Left ventricle myocardium inferior (tissue), 1 donor: Measurements from ENCODE around the gene PIGS. TPM values are rescaled to one million over a fixed set of nuclear protein-coding genes. Genes with fewer than 3 reads are reported as not detected.

Experiments
- DNase-seq: peaks from one replicate; pipeline ENCODE4 v3.0.0-alpha.2; 2020
- H3K27ac ChIP-seq: fragments of 200-600 bp; replicated peaks from 2 replicates; pipeline ENCODE4 v1.8.0; 2021
- H3K27me3 ChIP-seq: fragments of 200-600 bp; 2 replicates; pipeline ENCODE4 v1.8.0; 2021; ENCODE audit warnings: low read depth
- H3K36me3 ChIP-seq: fragments of 200-600 bp; 2 replicates; pipeline ENCODE4 v1.8.0; 2021
- H3K4me1 ChIP-seq: fragments of 200-600 bp; 2 replicates; pipeline ENCODE4 v1.8.0; 2021
- H3K4me3 ChIP-seq: fragments of 200-600 bp; 2 replicates; pipeline ENCODE4 v1.8.0; 2021; ENCODE audit warnings: mild to moderate bottlenecking, moderate library complexity
- H3K9me3 ChIP-seq: fragments of 200-600 bp; replicated peaks from 2 replicates; pipeline ENCODE4 v1.8.0; 2021
- CTCF ChIP-seq: fragments of 200-600 bp; IDR thresholded peaks from 2 replicates; pipeline ENCODE4 v1.8.0; 2021; ENCODE audit warnings: antibody characterized with exemption, mild to moderate bottlenecking, borderline replicate concordance
- intact Hi-C: fragments of 100-400 bp; cut with micrococcal nuclease; formaldehyde crosslinking; loops from one replicate; pipeline ENCODE4 v1.11.0; 2022
- total RNA-seq: library from RNA; stranded (reverse); fragmentation: NEBNext Ultra II Directional; extraction: Animal tissue kit (Norgen Biotek cat#: 25700); gene quantifications from one replicate; pipeline ENCODE4 v1.2.1, GENCODE V29; 2021
- donor health status: DM: no; HTN: yes; CAD: no; lungs with severe emphysema.

PIGS gene
- total RNA-seq, 1 donor from 2014 or later, result 38.2 TPM

DNA sequence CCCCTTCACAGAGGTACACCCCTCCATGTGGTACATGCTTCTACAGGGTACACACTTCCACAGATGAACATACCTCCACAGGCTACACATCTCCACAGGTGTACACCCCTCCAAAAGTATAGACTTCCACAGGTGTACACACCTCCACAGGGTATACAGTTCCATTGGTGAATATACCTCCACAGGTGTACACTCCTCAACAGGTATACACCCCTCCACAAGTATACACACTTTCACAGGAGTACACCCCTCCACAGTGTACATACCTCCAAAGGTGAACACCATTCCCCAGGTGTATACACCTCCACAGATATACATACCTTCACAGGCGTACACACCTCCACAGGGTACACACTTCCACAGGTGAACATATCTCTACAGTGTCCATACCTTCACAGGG, 55.8 kb downstream of the PIGS start:
- no peak for TF ChIP-seq CTCF
- DNase-seq, result no peak
- no peaks in the 10 kb centered on the region for H3K4me1 ChIP-seq
- H3K27ac ChIP-seq, result no peak overlapping the region
- no peaks in the 10 kb centered on the region for H3K36me3 ChIP-seq
- intact Hi-C loops, result no loop called here
- peaks cover 45% of the 10 kb centered on the region for H3K27me3 ChIP-seq
- no peak overlapping the region for H3K4me3 ChIP-seq
- H3K9me3 ChIP-seq, result no peaks in the 10 kb centered on the region

- TF ChIP-seq CTCF, result no peak
- no peaks in the 10 kb centered on the region for H3K9me3 ChIP-seq
- intact Hi-C loops, result no loop called here
- no peaks in the 10 kb centered on the region for H3K36me3 ChIP-seq
- no peak overlapping the region for H3K27ac ChIP-seq
- no peak overlapping the region for H3K4me3 ChIP-seq
- H3K4me1 ChIP-seq, result no peaks in the 10 kb centered on the region
- no peak for DNase-seq
- peaks cover 53% of the 10 kb centered on the region for H3K27me3 ChIP-seq
These were observed 56.7 kb downstream of the PIGS start for GRCh38 chr17:28514561-28515002.

- DNase-seq, result no peak
- no peaks in the 10 kb centered on the region for H3K4me1 ChIP-seq
- TF ChIP-seq CTCF, result no peak
- H3K27me3 ChIP-seq, result peaks cover 63% of the 10 kb centered on the region
- no peaks in the 10 kb centered on the region for H3K36me3 ChIP-seq
- no peaks in the 10 kb centered on the region for H3K9me3 ChIP-seq
- no peak overlapping the region for H3K4me3 ChIP-seq
- H3K27ac ChIP-seq, result no peak overlapping the region
- intact Hi-C loops, result no loop called here
These were observed 57.8 kb downstream of the PIGS start for GRCh38 chr17:28513476-28513875.

DNA sequence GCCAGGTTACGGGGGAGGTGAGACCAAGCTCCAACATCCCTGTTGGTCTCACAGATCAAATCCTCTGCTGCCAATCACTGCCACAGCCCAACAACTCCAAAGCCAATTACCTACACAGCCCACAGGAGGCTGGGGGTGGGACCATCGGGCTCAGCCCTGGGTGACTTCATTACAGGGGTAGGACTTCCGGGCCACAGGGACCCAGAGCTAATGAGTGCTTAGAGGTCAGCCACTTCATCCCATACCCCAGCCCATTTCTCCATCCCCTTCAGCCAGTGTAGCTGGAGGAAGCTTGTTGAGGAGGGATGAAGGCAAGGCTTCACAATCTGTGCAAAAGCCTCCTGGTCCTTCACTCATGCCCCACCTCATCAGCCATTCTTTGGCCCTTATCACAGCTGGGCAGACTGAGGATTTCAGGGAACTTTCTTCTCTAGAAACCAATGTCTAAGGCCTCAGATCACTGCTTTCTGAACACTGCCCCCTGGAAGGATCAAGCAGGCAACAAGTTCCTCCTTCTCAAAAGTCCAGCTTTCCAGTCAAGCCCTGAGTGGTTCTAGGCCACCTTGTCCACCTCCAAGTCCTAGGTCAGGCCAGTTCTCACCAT, 59.4 kb downstream of the PIGS start:
- DNase-seq, result no peak
- Histone ChIP-seq H3K36me3 (no peaks in the 10 kb centered on the region), H3K9me3 (no peaks in the 10 kb centered on the region), H3K4me3 (no peak overlapping the region), H3K27ac (no peak overlapping the region), H3K4me1 (no peaks in the 10 kb centered on the region), H3K27me3 (peaks cover 78% of the 10 kb centered on the region)
- no peak for TF ChIP-seq CTCF
- intact Hi-C loops, result no loop called here

DNA sequence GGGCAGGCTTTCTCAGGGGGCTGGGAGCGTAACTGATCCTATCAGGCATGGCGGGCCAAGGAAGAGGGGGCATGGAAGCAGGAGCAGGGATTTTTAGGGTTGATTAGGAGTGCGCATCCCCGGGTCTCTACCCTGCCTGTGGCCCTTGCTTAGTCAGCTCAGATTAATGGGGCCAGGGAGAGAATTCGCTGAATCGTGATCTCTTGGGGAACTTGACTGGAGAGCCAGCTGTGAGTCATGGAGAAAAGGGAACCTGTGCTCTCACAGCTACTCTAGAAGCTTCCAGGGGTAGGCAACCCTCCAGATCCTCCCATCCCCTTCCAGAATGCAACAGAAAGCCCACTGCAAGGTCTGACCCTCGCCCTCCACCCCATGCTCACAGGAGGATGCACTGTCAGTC, 61.5 kb downstream of the PIGS start:
- Histone ChIP-seq H3K27me3 (peaks cover 98% of the 10 kb centered on the region), H3K9me3 (no peaks in the 10 kb centered on the region), H3K4me1 (no peaks in the 10 kb centered on the region), H3K4me3 (no peak overlapping the region), H3K36me3 (no peaks in the 10 kb centered on the region), H3K27ac (no peak overlapping the region)
- DNase-seq, result no peak
- intact Hi-C loops, result no loop called here
- TF ChIP-seq CTCF, result no peak
